D721Med (cell line): Measurements from ENCODE around the gene USH1C.

Source experiments
- DNase-seq: peaks from one replicate; pipeline ENCODE4 v3.0.0; 2011; ENCODE audit warnings: low spot score; ENCODE audit not compliant: insufficient read length
- FAIRE-seq: peaks from 2 replicates; lab custom pipeline; 2011; peaks lifted over from hg19 to GRCh38; lab: Jason Lieb, UNC
- CTCF ChIP-seq: IDR thresholded peaks from 2 replicates; pipeline ENCODE4 v1.5.1; 2012; ENCODE audit warnings: mild to moderate bottlenecking, control low read depth; ENCODE audit not compliant: insufficient read depth; ENCODE audit errors: missing control alignments

USH1C gene

GRCh38 chr11:17538731-17539130 lies 5.5 kb downstream of the USH1C start:
- FAIRE-seq (no peak), DNase-seq (no peak)
- no peak for TF ChIP-seq CTCF

GRCh38 chr11:17538054-17538453 lies 6.2 kb downstream of the USH1C start:
- no peak for TF ChIP-seq CTCF
- FAIRE-seq, result no peak
- no peak for DNase-seq

- DNase-seq (no peak), FAIRE-seq (no peak)
- TF ChIP-seq CTCF, result no peak
These were observed 7.0 kb downstream of the USH1C start for GRCh38 chr11:17537261-17537660.

- no peak for FAIRE-seq
These were observed 8.7 kb downstream of the USH1C start for GRCh38 chr11:17535488-17535887.

GRCh38 chr11:17533778-17534415 lies 10.3 kb downstream of the USH1C start:
- no peak for DNase-seq
- no peak for FAIRE-seq
- no peak for TF ChIP-seq CTCF

More at GRCh38 chr11:17535488-17535887, 8.7 kb downstream of the USH1C start:
- no peak for DNase-seq
- TF ChIP-seq CTCF, result no peak

- FAIRE-seq (no peak), DNase-seq (no peak)
- TF ChIP-seq CTCF, result no peak
These were observed 10.9 kb downstream of the USH1C start for GRCh38 chr11:17533341-17533740.

- DNase-seq (no peak), FAIRE-seq (no peak)
These were observed 11.4 kb downstream of the USH1C start for GRCh38 chr11:17532784-17533183.

More at GRCh38 chr11:17532784-17533183, 11.4 kb downstream of the USH1C start:
- TF ChIP-seq CTCF, result no peak
